Measurements from ENCODE around the gene GPATCH8.

DNA sequence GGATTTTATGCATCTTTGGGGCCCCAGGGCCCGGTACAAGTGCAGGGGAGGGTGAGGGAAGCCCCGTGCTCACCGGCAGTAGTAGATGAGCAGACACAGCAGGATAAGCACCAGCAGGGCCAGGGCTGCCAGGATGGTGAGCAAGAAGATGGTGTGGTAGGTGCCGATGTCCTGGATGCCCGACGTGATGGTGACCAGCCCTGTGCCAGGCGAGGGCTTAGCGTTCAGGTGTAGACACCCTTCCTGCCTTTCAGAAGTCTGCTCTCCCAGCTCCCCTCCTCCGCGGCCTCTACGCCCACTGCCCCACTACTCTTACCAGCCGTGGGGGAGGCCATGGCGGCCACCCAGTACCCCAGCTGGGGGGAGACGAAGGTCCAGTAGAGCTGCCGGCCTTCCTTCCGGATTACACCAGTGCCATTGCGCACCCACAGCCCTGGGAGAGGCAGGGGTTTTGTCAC, 147.5 kb downstream of the GPATCH8 start:
- TF ChIP-seq, protein P1, sequence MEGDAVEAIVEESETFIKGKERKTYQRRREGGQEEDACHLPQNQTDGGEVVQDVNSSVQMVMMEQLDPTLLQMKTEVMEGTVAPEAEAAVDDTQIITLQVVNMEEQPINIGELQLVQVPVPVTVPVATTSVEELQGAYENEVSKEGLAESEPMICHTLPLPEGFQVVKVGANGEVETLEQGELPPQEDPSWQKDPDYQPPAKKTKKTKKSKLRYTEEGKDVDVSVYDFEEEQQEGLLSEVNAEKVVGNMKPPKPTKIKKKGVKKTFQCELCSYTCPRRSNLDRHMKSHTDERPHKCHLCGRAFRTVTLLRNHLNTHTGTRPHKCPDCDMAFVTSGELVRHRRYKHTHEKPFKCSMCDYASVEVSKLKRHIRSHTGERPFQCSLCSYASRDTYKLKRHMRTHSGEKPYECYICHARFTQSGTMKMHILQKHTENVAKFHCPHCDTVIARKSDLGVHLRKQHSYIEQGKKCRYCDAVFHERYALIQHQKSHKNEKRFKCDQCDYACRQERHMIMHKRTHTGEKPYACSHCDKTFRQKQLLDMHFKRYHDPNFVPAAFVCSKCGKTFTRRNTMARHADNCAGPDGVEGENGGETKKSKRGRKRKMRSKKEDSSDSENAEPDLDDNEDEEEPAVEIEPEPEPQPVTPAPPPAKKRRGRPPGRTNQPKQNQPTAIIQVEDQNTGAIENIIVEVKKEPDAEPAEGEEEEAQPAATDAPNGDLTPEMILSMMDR (conservative IDR thresholded peaks at IDR 0.05; ENCODE audit: low read depth, low read length), result no peak
- TF ChIP-seq EZH2 (IDR thresholded peaks at IDR 0.05; ENCODE audit: borderline replicate concordance, low read depth, low read length, poor library complexity, severe bottlenecking), result no peak
